ENCODE measurements around the gene TICAM1. TPM values are rescaled to one million over a fixed set of nuclear protein-coding genes. Genes with fewer than 3 reads are reported as not detected.

TICAM1 gene
- total and polyA plus RNA-seq, 2 of the 13 experiments (the other 11 are each of a cell fraction or from before 2014, with no cell fraction given) = 0.33 to 0.95 TPM

Small RNAs within 50 kb of the gene (microRNA-seq; reads per million reads assigned to microRNA genes)
- gene MIR7-3 = 3.1 reads per million, percentile 20 among the genes with 10 or more reads in this experiment

Small RNAs within 50 kb of the gene (small RNA-seq; reads per million reads assigned to genes)
- 0 to 1.9 (median 0) reads per million in 3 experiments for gene MIR7-3 (ENCODE audit: insufficient read depth in 2 of 3, insufficient read length in 3 of 3, low read depth in 2 of 3, low replicate concordance in 1 of 3)

Other genes with a start within 250 kb of the TICAM1 start
- 18.9 and 21.4 TPM in 2 replicates for gene TNFAIP8L1, start 192.2 kb downstream of the TICAM1 start, total RNA-seq (2016; rRNA removed; fragmentation: Illumina TruSeq; extraction: Trizol)
- gene TNFAIP8L1, start 192.2 kb downstream of the TICAM1 start, polyA plus RNA-seq (2011; rRNA removed) = 13.4 and 14.2 TPM in 2 replicates
- 51.2 and 116 TPM in 2 replicates for gene MYDGF, start 161.4 kb downstream of the TICAM1 start, total RNA-seq (2016; rRNA removed; fragmentation: Illumina TruSeq; extraction: Trizol)
- gene MYDGF, start 161.4 kb downstream of the TICAM1 start, polyA plus RNA-seq (2011; rRNA removed) = 195 and 198 TPM in 2 replicates
- 25.8 and 26.6 TPM in 2 replicates for gene DPP9, start 107.9 kb downstream of the TICAM1 start, total RNA-seq (2016; rRNA removed; fragmentation: Illumina TruSeq; extraction: Trizol)
- gene DPP9, start 107.9 kb downstream of the TICAM1 start, polyA plus RNA-seq (2011; rRNA removed) = 8.4 and 9.4 TPM in 2 replicates
- gene FEM1A, start 40.0 kb downstream of the TICAM1 start, total RNA-seq (2016; rRNA removed; fragmentation: Illumina TruSeq; extraction: Trizol) = 10.8 and 11.6 TPM in 2 replicates
- 3.2 and 4.2 TPM in 2 replicates for gene FEM1A, start 40.0 kb downstream of the TICAM1 start, polyA plus RNA-seq (2011; rRNA removed)
- 49.3 and 59.8 TPM in 2 replicates for gene PLIN3, start 36.0 kb upstream of the TICAM1 start, total RNA-seq (2016; rRNA removed; fragmentation: Illumina TruSeq; extraction: Trizol)
- 57.9 and 69.4 TPM in 2 replicates for gene PLIN3, start 36.0 kb upstream of the TICAM1 start, polyA plus RNA-seq (2011; rRNA removed)
- gene ARRDC5, start 71.2 kb upstream of the TICAM1 start, total RNA-seq (2016; rRNA removed; fragmentation: Illumina TruSeq; extraction: Trizol) = not detected in 2 replicates
- not detected in 2 replicates for gene ARRDC5, start 71.2 kb upstream of the TICAM1 start, polyA plus RNA-seq (2011; rRNA removed)
- 77.7 and 78.4 TPM in 2 replicates for gene UHRF1, start 77.8 kb upstream of the TICAM1 start, total RNA-seq (2016; rRNA removed; fragmentation: Illumina TruSeq; extraction: Trizol)
- 6.6 and 6.8 TPM in 2 replicates for gene UHRF1, start 77.8 kb upstream of the TICAM1 start, polyA plus RNA-seq (2011; rRNA removed)
- gene KDM4B, start 137.4 kb upstream of the TICAM1 start, total RNA-seq (2016; rRNA removed; fragmentation: Illumina TruSeq; extraction: Trizol) = 4.4 and 4.9 TPM in 2 replicates
- 14.6 and 18.6 TPM in 2 replicates for gene KDM4B, start 137.4 kb upstream of the TICAM1 start, polyA plus RNA-seq (2011; rRNA removed)

All from HepG2 (cell line).